Smooth muscle cell (in vitro differentiated cells): ENCODE measurements around the gene WNT5A. TPM values are rescaled to one million over a fixed set of nuclear protein-coding genes. Genes with fewer than 3 reads are reported as not detected.
A peak's percentile ranks its signal among the peaks of the same experiment; 100 is the strongest.

Experiments
- DNase-seq: peaks from one replicate; lab custom pipeline; 2025; ENCODE audit not compliant: unreplicated experiment; lab: John Stamatoyannopoulos, UW
- H2AFZ ChIP-seq: fragments of 200-600 bp; sonication (generic); 2 replicates; pipeline ENCODE4 v1.6.0; 2016; ENCODE audit warnings: antibody characterized with exemption, low read depth, mild to moderate bottlenecking
- H3F3A ChIP-seq: fragments of 200-600 bp; sonication (generic); 2 replicates; pipeline ENCODE4 v1.6.0; 2017; ENCODE audit warnings: antibody characterized with exemption, low read depth
- H3K27ac ChIP-seq: fragments of 200-600 bp; sonication (generic); 2 replicates; pipeline ENCODE4 v1.5.1; 2016; ENCODE audit warnings: low read depth, mild to moderate bottlenecking
- H3K27me3 ChIP-seq: fragments of 200-600 bp; sonication (generic); 2 replicates; pipeline ENCODE4 v1.6.1; 2016; ENCODE audit warnings: low read depth, mild to moderate bottlenecking
- H3K36me3 ChIP-seq: fragments of 200-600 bp; sonication (generic); 2 replicates; pipeline ENCODE4 v1.5.1; 2016; ENCODE audit warnings: low read depth
- H3K4me1 ChIP-seq: fragments of 200-600 bp; sonication (generic); 2 replicates; pipeline ENCODE4 v1.5.1; 2016; ENCODE audit warnings: low read depth
- H3K4me2 ChIP-seq: fragments of 200-600 bp; sonication (generic); 2 replicates; pipeline ENCODE4 v1.6.0; 2016; ENCODE audit warnings: mild to moderate bottlenecking
- H3K4me3 ChIP-seq: fragments of 200-600 bp; sonication (generic); 2 replicates; pipeline ENCODE4 v1.5.1; 2016; ENCODE audit warnings: mild to moderate bottlenecking
- H3K79me2 ChIP-seq: fragments of 200-600 bp; sonication (generic); 2 replicates; pipeline ENCODE4 v1.6.0; 2016; ENCODE audit warnings: low read depth, mild to moderate bottlenecking
- H3K9ac ChIP-seq: fragments of 200-600 bp; sonication (generic); 2 replicates; pipeline ENCODE4 v1.6.0; 2016; ENCODE audit warnings: low read depth
- H3K9me3 ChIP-seq: fragments of 200-600 bp; sonication (generic); replicated peaks from 2 replicates; pipeline ENCODE4 v1.5.1; 2016; ENCODE audit warnings: low read depth
- H4K20me1 ChIP-seq: fragments of 200-600 bp; sonication (generic); 2 replicates; pipeline ENCODE4 v1.6.0; 2016; ENCODE audit warnings: low read depth
- CTCF ChIP-seq: fragments of 200-600 bp; sonication (generic); IDR thresholded peaks from 2 replicates; pipeline ENCODE4 v1.5.1; 2017; ENCODE audit warnings: borderline replicate concordance, mild to moderate bottlenecking, antibody characterized with exemption; ENCODE audit not compliant: insufficient read depth, poor library complexity, severe bottlenecking
- WGBS: methylation state at CpG from one replicate; pipeline ENCODE4 v1.1.7; 2016; ENCODE audit warnings: low lambda C conversion rate; 5-methylcytosine and 5-hydroxymethylcytosine counted together
- polyA plus RNA-seq: library from polyadenylated mRNA; unstranded; fragments of >200 nt; fragmentation: Nextera tagmentation; extraction: Ambion mirVana; gene quantifications from 2 replicates; pipeline ENCODE4 v1.2.1, GENCODE V29; 2016
- total RNA-seq: library from RNA; depleted of rRNA; stranded (reverse); fragments of >200 nt; gene quantifications from 2 replicates; pipeline ENCODE4 v1.2.3, GENCODE V29; 2014

The WNT5A gene
- total and polyA plus RNA-seq, 2 experiments from 2014 or later, result 12.0 to 81.8 TPM

DNA sequence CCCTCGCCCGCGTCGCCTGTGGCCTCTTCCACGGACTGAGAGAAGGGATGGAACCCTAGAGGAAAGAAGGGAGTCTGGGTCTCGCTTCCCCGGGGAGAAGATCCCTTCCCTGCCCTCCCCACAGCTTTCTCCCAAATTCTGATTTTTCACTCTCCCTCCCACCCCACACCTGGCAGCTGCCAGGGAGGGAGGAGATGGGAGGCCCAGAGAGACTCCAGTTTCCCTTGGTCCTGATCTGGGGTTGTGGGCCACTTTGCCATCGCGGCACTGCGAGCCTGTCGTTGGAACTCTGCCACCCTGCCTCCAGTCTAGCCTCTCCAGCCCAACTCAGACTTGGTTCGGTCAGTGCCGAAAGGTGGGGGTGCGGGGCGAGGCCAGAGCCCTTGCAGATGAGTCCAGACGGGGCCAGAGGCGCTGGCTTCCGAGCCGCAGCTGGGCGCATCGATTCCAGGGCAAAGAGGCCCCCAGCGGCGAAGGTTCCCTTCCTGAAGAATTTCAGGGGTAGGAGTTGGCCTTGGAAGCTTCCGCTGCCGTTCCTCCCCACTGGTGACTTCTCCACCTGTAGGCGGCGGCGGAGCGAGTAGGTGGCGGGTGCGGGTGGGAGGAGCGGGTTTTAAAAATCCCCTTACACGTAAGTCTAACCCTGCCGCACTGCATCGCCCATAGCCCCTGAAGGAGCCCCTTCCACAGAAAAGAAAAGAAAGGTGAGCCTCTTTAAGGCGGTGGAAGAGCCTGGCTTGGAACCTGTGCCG is 5.2 kb downstream of the WNT5A start:
- H2AFZ ChIP-seq, result peak overlapping the region; percentile 68
- DNase-seq, result no peak

DNA sequence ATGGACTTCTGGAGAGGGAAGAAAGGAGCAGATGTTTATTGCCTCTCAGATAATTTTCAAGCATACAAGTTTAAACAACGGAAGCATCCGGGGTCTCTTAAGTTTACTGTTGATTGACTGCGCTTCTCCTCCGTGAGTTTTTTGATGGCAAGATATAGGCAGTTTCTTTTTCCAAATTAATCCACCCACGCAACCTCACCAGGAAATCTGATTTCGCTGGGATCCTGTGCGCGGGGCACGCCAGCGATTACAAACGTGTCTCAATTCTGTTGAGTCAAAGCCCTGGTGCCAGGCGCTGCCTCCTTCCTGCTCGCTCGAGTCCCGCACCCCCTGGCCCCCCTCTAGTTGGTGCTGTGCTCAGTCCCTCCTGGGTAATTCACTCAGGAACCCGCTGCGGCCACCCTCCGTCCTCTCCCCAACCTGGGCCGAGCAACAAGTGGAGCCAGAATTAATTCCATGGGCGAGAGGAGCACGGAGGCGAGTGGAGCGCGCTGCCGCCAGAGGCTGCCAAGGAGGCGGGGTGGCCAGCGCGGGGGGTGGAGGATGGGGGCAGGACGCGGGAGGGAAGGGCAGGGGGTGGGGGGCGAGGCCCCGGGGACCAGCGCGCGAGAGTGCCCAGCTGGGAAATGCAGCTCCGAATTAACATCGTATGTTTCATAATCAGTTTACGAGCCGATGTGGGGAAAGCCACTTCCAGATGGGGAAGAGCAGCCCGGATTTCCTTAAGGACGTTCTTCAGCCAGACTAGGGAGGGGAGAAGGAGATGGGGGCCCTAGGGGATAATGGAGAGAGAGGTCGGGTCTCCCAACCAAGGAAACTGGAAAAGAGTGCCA is 6.0 kb downstream of the WNT5A start:
- TF ChIP-seq CTCF, result no peak
- Histone ChIP-seq H3K4me3 (peak overlapping the region; percentile 86), H3K36me3 (no peaks in the 10 kb centered on the region), H3K27me3 (no peaks in the 10 kb centered on the region), H3K9ac (peak overlapping the region; percentile 81), H3K27ac (peak overlapping the region; percentile 86), H3F3A (peaks cover 6% of the 10 kb centered on the region), H3K4me2 (peak overlapping the region; percentile 93), H2AFZ (peak overlapping the region; percentile 68), H4K20me1 (peaks cover 22% of the 10 kb centered on the region), H3K79me2 (peaks cover 56% of the 10 kb centered on the region), H3K4me1 (peaks cover 24% of the 10 kb centered on the region), H3K9me3 (no peaks in the 10 kb centered on the region)
- DNase-seq, result no peak
- WGBS, result 5% methylated on average over 33 of the region's 42 CpGs

More for the DNA sequence above, 5.2 kb downstream of the WNT5A start:
- peak overlapping the region; percentile 86 for H3K4me3 ChIP-seq
- peaks cover 6% of the 10 kb centered on the region for H3F3A ChIP-seq
- WGBS, result 2% methylated on average over 33 of the region's 37 CpGs
- peak overlapping the region; percentile 93 for H3K4me2 ChIP-seq
- H3K9me3 ChIP-seq, result no peaks in the 10 kb centered on the region
- peak overlapping the region; percentile 81 for H3K9ac ChIP-seq
- H3K27me3 ChIP-seq, result no peaks in the 10 kb centered on the region
- peaks cover 19% of the 10 kb centered on the region for H4K20me1 ChIP-seq
- TF ChIP-seq CTCF, result peak; percentile 21
- peaks cover 61% of the 10 kb centered on the region for H3K79me2 ChIP-seq
- H3K27ac ChIP-seq, result peak overlapping the region; percentile 86
- no peaks in the 10 kb centered on the region for H3K36me3 ChIP-seq
- H3K4me1 ChIP-seq, result peaks cover 24% of the 10 kb centered on the region

DNA sequence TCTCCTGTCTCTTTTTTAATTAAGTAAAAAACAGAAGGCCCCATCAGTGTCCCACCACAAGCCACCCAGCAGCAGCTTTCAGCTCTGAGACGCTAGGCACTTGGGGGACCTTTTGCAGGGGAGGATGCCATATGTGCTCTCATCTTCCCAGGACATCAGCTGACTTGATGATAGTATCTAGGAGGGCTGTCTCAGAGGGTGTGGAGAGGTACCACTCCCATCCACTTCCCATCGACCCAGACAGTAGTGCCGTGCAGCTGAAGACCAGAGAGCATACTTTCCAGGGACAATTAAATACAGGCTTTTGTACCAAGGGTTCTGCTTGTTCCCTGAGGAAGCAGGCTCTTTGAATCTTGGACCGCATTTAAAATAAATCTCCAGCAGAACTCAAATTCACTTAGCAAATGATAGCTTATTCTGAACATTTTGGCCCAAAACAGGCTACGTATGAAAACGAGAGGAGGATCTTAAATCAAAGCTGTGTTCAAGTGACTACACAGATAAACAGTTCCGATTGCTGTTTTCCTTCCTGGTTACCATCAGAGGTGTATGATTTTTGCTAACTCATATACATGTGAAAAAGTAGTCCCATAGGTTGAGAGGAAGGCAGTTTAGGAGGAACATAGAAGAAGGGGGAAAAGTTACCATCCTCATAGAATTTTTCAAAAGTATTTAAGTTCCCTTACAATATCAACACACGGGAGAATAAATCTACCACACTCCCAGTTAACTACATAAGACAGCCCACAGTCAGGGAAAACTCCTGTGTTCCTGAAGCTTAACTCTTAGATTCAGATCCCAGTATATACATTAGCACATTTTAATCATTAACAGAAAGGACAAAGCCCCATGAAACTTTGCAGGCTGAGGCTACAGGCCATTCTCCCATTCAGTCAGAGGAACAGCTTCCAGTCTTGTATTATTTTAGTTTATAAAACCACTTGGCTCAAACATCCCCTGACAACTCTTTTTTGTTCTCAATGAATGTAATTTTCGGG is 9.5 kb downstream of the WNT5A start:
- H3F3A ChIP-seq, result peaks cover 6% of the 10 kb centered on the region
- no peak overlapping the region for H3K27ac ChIP-seq
- H3K4me1 ChIP-seq, result peaks cover 8% of the 10 kb centered on the region
- H3K27me3 ChIP-seq, result no peaks in the 10 kb centered on the region
- H3K79me2 ChIP-seq, result peaks cover 38% of the 10 kb centered on the region
- TF ChIP-seq CTCF, result no peak
- H3K4me2 ChIP-seq, result peak overlapping the region; percentile 93
- peaks cover 37% of the 10 kb centered on the region for H4K20me1 ChIP-seq
- H3K9me3 ChIP-seq, result no peaks in the 10 kb centered on the region
- no peak overlapping the region for H3K9ac ChIP-seq
- H3K4me3 ChIP-seq, result peak overlapping the region; percentile 86
- H2AFZ ChIP-seq, result no peak overlapping the region
- no peaks in the 10 kb centered on the region for H3K36me3 ChIP-seq
- WGBS, result 83% methylated on average over 9 of the region's 9 CpGs
- no peak for DNase-seq
